GM19023 (cell line): Measurements from ENCODE around the gene TEX54.

Experiments
- ATAC-seq: cut with Tn5 transposase; IDR thresholded peaks from one replicate; pipeline ENCODE4 v1.9.1; 2021; ENCODE audit warnings: mild to moderate bottlenecking, moderate library complexity; ENCODE audit not compliant: unreplicated experiment

The TEX54 gene

DNA sequence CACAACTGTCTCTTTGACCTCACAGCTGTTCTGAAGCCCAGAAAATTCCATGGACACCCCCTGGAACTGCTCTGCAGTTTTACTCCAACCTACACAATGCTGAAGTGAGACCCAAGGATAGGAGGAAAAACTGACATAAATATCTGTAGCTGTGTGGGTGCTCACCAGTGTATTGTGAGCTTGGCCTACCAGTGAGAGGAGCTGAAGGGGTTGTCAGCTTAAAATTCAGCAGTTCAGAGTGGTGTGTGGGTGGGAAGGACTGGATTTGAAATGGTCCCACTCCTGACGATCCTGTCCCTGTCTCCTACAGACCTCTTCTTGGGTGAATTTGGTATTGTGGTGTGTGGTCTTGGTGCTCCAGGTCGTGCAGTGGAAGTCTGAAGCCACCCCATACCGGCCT is 43.1 kb downstream of the TEX54 start:
- no peak for ATAC-seq

DNA sequence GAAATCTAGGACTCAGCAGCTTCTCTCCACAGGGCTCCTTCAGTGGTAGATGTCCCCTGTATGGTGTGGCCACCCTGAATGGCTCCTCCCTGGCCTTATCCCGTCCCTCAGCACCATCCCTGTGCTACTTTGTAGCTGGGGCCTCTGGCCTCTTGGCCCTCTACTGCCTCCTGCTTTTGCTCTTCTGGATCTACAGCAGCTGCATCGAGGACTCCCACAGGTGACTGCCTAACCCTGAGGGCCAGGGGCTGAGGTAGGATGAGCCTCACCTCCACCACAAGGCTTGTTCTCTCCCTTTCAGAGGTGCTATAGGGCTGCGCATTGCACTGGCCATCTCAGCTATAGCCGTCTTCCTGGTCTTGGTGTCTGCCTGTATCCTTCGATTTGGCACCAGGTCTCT is 43.6 kb downstream of the TEX54 start:
- ATAC-seq, result no peak

DNA sequence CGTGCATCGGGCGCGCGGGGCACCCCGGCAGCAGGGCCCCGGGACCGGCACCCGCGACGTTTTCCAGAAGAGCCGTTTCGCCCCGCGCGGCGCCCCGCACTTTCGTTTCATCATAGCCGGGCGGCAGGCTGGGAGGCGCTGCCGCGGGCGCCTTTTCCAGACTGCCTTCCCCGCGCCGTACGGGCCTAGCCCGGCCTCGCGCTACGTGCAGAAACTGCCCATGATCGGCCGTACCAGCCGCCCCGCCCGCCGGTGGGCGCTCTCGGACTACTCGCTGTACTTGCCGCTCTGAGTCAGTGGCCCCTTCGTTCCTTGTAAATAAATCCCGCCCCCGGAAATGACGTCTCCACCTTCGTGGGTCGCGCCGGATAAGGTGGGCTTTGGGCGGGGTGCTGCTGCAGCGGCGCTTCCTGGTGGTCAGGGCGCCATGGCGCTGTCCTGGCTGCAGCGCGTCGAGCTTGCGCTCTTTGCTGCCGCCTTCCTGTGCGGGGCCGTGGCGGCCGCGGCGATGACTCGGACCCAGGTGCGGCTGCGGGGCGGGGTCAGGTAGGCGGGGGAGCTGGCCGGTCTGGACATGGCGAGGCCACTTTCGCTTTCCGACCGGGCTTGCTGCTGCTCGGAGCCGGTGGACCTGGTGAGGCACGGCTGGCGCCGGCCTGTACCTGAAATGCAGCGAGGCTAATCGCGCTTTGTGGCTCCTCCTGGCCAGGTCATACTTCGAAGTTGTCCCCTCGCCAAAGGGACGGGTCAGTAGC is 45.5 kb downstream of the TEX54 start, which contains the start of gene TMEM179B:
Gene TMEM179B, plus strand, starts transcription at position 398 of the 755 bp plus-strand sequence. Its CDS starts 30 bp downstream, at position 428.
- peak; percentile 69 for ATAC-seq

DNA sequence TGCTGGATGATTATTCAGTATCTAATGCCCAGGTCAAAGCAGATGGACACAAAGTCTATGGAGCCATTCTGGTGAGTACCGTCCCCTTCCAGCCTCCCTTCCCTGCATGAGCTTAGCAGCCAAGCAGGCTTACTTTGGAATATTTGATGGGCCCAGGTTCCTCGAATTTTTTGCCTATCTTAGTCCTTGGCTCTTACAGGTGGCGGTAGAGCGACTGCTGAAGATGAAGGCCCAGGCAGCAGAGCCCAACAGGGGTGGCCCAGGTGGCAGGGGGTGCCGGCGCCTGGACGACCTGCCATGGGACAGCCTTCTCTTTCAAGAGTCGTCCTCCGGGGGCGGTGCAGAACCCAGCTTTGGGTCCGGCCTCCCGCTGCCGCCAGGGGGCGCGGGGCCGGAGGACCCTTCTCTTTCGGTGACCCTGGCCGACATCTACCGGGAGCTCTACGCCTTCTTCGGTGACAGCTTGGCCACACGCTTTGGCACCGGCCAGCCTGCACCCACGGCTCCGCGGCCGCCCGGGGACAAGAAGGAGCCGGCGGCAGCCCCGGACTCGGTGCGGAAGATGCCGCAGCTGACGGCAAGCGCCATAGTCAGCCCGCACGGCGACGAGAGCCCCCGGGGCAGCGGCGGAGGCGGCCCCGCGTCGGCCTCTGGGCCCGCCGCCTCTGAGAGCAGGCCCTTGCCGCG is 46.2 kb downstream of the TEX54 start:
- ATAC-seq, result peak; percentile 70

DNA sequence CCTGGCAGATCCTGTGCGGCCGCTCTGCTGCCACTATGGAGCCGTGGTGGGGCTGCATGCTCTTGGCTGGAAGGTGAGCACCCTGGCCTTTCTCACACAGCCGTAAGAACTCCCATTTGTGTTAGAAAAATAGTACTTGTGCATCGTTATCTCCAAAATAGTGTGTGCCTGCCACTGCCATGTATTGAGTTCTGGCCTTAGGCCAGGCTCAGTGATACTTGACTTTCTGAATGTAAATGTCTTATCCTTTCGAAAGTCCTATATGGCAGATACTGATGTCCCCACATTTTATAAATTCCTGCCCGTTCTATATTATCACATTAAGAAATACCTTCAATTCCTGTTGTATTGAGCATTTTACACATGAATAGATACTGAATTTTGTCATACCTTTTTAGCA is 49.9 kb downstream of the TEX54 start:
- ATAC-seq, result no peak
